HG03135 (cell line): Measurements from ENCODE around the gene FN3KRP.

Experiments used
- ATAC-seq: cut with Tn5 transposase; IDR thresholded peaks from one replicate; pipeline ENCODE4 v1.9.1; 2021; ENCODE audit warnings: mild to moderate bottlenecking, moderate library complexity; ENCODE audit not compliant: unreplicated experiment

The FN3KRP gene

GRCh38 chr17:82716203-82717010 is at the start of gene FN3KRP:
Gene FN3KRP (plus strand): TSS chr17:82716706. CDS start chr17:82716756, 50 bp downstream.
- ATAC-seq, result peak; percentile 67

- no peak for ATAC-seq
Measured at GRCh38 chr17:82666931-82667667, 49.4 kb upstream of the FN3KRP start.

- no peak for ATAC-seq
Measured at GRCh38 chr17:82667668-82668000, 48.9 kb upstream of the FN3KRP start.

- ATAC-seq, result no peak
Measured at GRCh38 chr17:82668024-82668630, 48.4 kb upstream of the FN3KRP start.

- no peak for ATAC-seq
Measured at GRCh38 chr17:82668631-82669099, 47.8 kb upstream of the FN3KRP start.

GRCh38 chr17:82670661-82671450 is 45.6 kb upstream of the FN3KRP start:
- ATAC-seq, result no peak

- ATAC-seq, result no peak
Measured at GRCh38 chr17:82674656-82675475, 41.6 kb upstream of the FN3KRP start.

GRCh38 chr17:82675476-82676245 is 40.8 kb upstream of the FN3KRP start:
- ATAC-seq, result no peak

- no peak for ATAC-seq
Measured at GRCh38 chr17:82677353-82677925, 39.1 kb upstream of the FN3KRP start.

GRCh38 chr17:82678265-82678891 is 38.1 kb upstream of the FN3KRP start:
- no peak for ATAC-seq

GRCh38 chr17:82679586-82680465 is 36.7 kb upstream of the FN3KRP start:
- ATAC-seq, result no peak

GRCh38 chr17:82681547-82681946 is 35.0 kb upstream of the FN3KRP start:
- ATAC-seq, result no peak

- no peak for ATAC-seq
Measured at GRCh38 chr17:82683534-82683933, 33.0 kb upstream of the FN3KRP start.

GRCh38 chr17:82684228-82684841 is 32.2 kb upstream of the FN3KRP start:
- no peak for ATAC-seq

GRCh38 chr17:82685291-82685690 is 31.2 kb upstream of the FN3KRP start:
- ATAC-seq, result no peak

GRCh38 chr17:82686366-82687324 is 29.9 kb upstream of the FN3KRP start:
- no peak for ATAC-seq
